HepG2 (cell line): ENCODE data around the gene CGREF1. TPM values are rescaled to one million over a fixed set of nuclear protein-coding genes. Genes with fewer than 3 reads are reported as not detected.

Experiments
- BRD4 ChIP-seq: sonication (generic); formaldehyde crosslinking; IDR thresholded peaks from 2 replicates; pipeline ENCODE4 v1.4.0; 2020; ENCODE audit warnings: missing genetic modification reagents
- ERF ChIP-seq: IDR thresholded peaks from 2 replicates; pipeline ENCODE4 v1.6.1; 2018; ENCODE audit warnings: missing biosample characterization, missing genetic modification reagents
- KAT8 ChIP-seq: IDR thresholded peaks from 2 replicates; pipeline ENCODE4 v1.6.1; 2016; ENCODE audit warnings: missing genetic modification reagents, missing compliant biosample characterization
- KLF12 ChIP-seq: sonication (generic); formaldehyde crosslinking; IDR thresholded peaks from 2 replicates; pipeline ENCODE4 v1.4.0; 2020; ENCODE audit warnings: missing genetic modification reagents, borderline replicate concordance
- MAFK ChIP-seq, 2 experiments: IDR thresholded peaks in 1 of 2; conservative IDR thresholded peaks in 1 of 2; 2 replicates each; pipeline ENCODE4 v1.6.1; 2011; ENCODE audit warnings: improper control_type of control experiment in 2 of 2, low read length in 2 of 2
- MIER3 ChIP-seq: IDR thresholded peaks from 2 replicates; pipeline ENCODE4 v1.6.1; 2016; ENCODE audit warnings: missing compliant biosample characterization, borderline replicate concordance
- RFXAP ChIP-seq: sonication (generic); formaldehyde crosslinking; IDR thresholded peaks from 2 replicates; pipeline ENCODE4 v1.4.0; 2020; ENCODE audit warnings: missing genetic modification reagents, borderline replicate concordance
- SOX5 ChIP-seq: IDR thresholded peaks from 2 replicates; pipeline ENCODE4 v1.6.1; 2016; ENCODE audit warnings: borderline replicate concordance
- TAF1 ChIP-seq: sonication (generic); formaldehyde crosslinking; IDR thresholded peaks from 2 replicates; pipeline ENCODE4 v1.4.0; 2020; ENCODE audit warnings: missing genetic modification reagents
- YY1 ChIP-seq: IDR thresholded peaks from 2 replicates; pipeline ENCODE4 v1.6.1; 2011; ENCODE audit warnings: low read length, low read depth, moderate library complexity, mild to moderate bottlenecking; ENCODE audit not compliant: insufficient read depth, insufficient replicate concordance
- ZBTB21 ChIP-seq: sonication (generic); formaldehyde crosslinking; IDR thresholded peaks from 2 replicates; pipeline ENCODE4 v1.4.0; 2020; ENCODE audit warnings: missing genetic modification reagents
- ZNF205 ChIP-seq: IDR thresholded peaks from 2 replicates; pipeline ENCODE4 v1.6.1; 2018; ENCODE audit warnings: missing biosample characterization, missing genetic modification reagents
- ZNF335 ChIP-seq: sonication (generic); formaldehyde crosslinking; IDR thresholded peaks from 2 replicates; pipeline ENCODE4 v1.4.0; 2020; ENCODE audit warnings: missing genetic modification reagents
- ZNF367 ChIP-seq: sonication (generic); formaldehyde crosslinking; IDR thresholded peaks from 2 replicates; pipeline ENCODE4 v1.4.0; 2020; ENCODE audit warnings: missing genetic modification reagents, borderline replicate concordance
- ZNF44 ChIP-seq: sonication (generic); formaldehyde crosslinking; IDR thresholded peaks from 2 replicates; pipeline ENCODE4 v1.5.1; 2020; ENCODE audit warnings: mild to moderate bottlenecking, missing genetic modification reagents
- ZNF547 ChIP-seq: sonication (generic); formaldehyde crosslinking; IDR thresholded peaks from 2 replicates; pipeline ENCODE4 v1.5.1; 2020; ENCODE audit warnings: mild to moderate bottlenecking, missing genetic modification reagents
- ZNF678 ChIP-seq: sonication (generic); formaldehyde crosslinking; IDR thresholded peaks from 2 replicates; pipeline ENCODE4 v1.4.0; 2020; ENCODE audit warnings: mild to moderate bottlenecking, missing genetic modification reagents
- ZNF724P ChIP-seq: sonication (generic); formaldehyde crosslinking; IDR thresholded peaks from 2 replicates; pipeline ENCODE4 v1.8.0; 2022; ENCODE audit warnings: missing genetic modification reagents, borderline replicate concordance
- ZNF747 ChIP-seq: sonication (generic); formaldehyde crosslinking; IDR thresholded peaks from 2 replicates; pipeline ENCODE4 v1.8.1; 2023; ENCODE audit warnings: missing genetic modification reagents, mild to moderate bottlenecking, borderline replicate concordance
- ZNF75D ChIP-seq: sonication (generic); formaldehyde crosslinking; IDR thresholded peaks from 2 replicates; pipeline ENCODE4 v1.8.1; 2023; ENCODE audit warnings: missing genetic modification reagents, mild to moderate bottlenecking, borderline replicate concordance
- polyA plus RNA-seq, 8 experiments: library from polyadenylated mRNA; depleted of rRNA in 3 of 8; stranded (reverse) in 7 of 8; unstranded in 1 of 8; fragments of >200 nt; fragmentation: Illumina TruSeq in 4 of 8; extraction: Trizol in 4 of 8; gene quantifications; 2 replicates each; pipeline versions ENCODE4 v1.2.1 to v1.2.3, GENCODE V29; 2011 to 2016; ENCODE audit warnings: low read depth in 4 of 8, missing spikeins in 1 of 8, mixed read lengths in 1 of 8; ENCODE audit not compliant: insufficient read depth in 1 of 8
- total RNA-seq, 5 experiments: library from RNA; depleted of rRNA; stranded (reverse); fragments of >200 nt; fragmentation: Illumina TruSeq; extraction: Trizol; gene quantifications; 2 replicates each; pipeline ENCODE4 v1.2.3, GENCODE V29; 2016; ENCODE audit warnings: low read depth in 1 of 5
- TF ChIP-seq, protein P1 (sequence below): sonication (generic); formaldehyde crosslinking; IDR thresholded peaks from 2 replicates; pipeline ENCODE4 v1.5.1; 2020; ENCODE audit warnings: missing genetic modification reagents, mild to moderate bottlenecking, borderline replicate concordance
- TF ChIP-seq, protein P2 (sequence below): sonication (generic); formaldehyde crosslinking; IDR thresholded peaks from 2 replicates; pipeline ENCODE4 v1.4.0; 2020; ENCODE audit warnings: missing genetic modification reagents, low read depth, mild to moderate bottlenecking, borderline replicate concordance
- TF ChIP-seq, protein P3 (sequence below): sonication (generic); formaldehyde crosslinking; IDR thresholded peaks from 2 replicates; pipeline ENCODE4 v1.4.0; 2020; ENCODE audit warnings: missing genetic modification reagents, borderline replicate concordance
- TF ChIP-seq, protein P4 (sequence below): sonication (generic); formaldehyde crosslinking; conservative IDR thresholded peaks from 2 replicates; pipeline ENCODE4 v1.4.0; 2020; ENCODE audit warnings: missing genetic modification reagents

The CGREF1 gene
- total and polyA plus RNA-seq, 2 of the 13 experiments (the other 11 are each of a cell fraction or from before 2014, with no cell fraction given) = 13.9 to 23.4 TPM

DNA sequence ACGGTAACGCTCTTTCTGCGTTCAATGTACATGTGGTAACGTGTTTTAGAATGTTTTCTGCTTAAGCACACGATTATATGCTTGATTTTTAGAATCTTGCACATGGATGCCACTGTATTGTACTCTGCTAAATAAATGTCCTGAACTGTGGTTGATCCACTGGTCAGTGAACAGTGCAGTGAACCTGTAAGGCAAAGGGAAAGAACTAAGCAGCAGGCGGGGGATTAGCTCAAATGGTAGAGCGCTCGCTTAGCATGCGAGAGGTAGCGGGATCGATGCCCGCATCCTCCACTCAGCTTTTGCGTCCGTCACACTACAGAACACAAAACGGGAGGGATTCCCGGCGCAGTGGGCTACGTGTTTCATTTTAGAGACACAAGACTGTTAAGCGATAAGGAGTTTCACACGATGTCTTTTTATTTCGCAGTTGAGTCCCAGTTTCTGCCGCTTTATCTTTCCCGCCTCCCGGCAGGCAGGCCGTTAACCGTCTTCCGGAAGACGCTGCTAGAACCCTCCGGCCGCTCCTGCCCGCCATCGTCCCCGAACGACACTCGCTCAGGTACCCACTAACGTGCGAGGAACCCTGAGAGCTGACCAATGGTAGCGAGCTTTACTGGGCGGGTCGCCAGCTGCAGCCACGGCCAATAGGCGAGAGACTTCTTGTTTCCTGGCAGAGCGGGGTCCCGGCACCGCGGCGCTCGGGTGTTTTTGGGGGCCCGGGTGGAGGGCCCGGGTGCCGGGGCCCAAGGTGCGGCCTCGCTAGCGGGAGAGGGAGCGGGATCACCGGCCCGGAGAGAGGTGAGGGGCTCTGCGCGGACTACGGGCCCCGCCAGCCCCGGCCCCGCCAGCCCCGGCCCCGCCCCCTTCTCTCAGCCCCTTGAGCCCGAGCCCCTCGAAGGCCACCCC is 67.7 kb downstream of the CGREF1 start, which contains the start of gene AGBL5 (continued):
- TF ChIP-seq, protein P1, sequence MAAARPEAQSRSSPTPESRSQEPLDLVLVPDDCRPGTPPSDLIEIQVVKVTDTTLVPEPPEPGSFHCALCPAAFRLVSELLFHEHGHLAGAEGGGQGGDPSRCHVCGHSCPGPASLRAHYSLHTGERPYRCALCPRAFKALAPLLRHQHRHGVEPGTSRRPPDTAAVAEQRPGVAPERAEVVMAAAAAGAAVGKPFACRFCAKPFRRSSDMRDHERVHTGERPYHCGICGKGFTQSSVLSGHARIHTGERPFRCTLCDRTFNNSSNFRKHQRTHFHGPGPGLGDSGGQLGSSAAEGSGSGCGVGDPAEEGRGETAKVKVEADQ (CRISPR knock-in tag) = peak; percentile 54; the same call in 1 of the 2 replicates
- TF ChIP-seq ZNF678 (CRISPR knock-in tag) = peak; percentile 94; the same call in 1 of the 2 replicates
- TF ChIP-seq YY1 = peak; percentile 89
- TF ChIP-seq BRD4 = 0 out of 2 replicates have a peak, but pooled peaks have one; percentile 74
- TF ChIP-seq RFXAP (CRISPR knock-in tag) = peak; percentile 94
- peak; percentile 98 for TF ChIP-seq ERF (CRISPR knock-in tag)
- peak; percentile 53; the same call in 1 of the 2 replicates for TF ChIP-seq TAF1 (CRISPR knock-in tag)
- TF ChIP-seq MAFK (conservative IDR thresholded peaks at IDR 0.05 in 1 of 2, IDR thresholded peaks at IDR 0.05 in 1 of 2; ENCODE audit: low read length in 2 of 2) = no peak
- TF ChIP-seq ZNF335 (CRISPR knock-in tag) = peak; percentile 83
- TF ChIP-seq ZNF724P (CRISPR knock-in tag) = peak; percentile 95
- TF ChIP-seq ZNF547 (CRISPR knock-in tag) = peak; percentile 90
- TF ChIP-seq ZNF75D (CRISPR knock-in tag) = peak; percentile 87; the same call in 1 of the 2 replicates
- TF ChIP-seq KAT8 (CRISPR knock-in tag) = peak; percentile 89
- TF ChIP-seq SOX5 (CRISPR knock-in tag) = peak; percentile 72
- TF ChIP-seq, protein P2, sequence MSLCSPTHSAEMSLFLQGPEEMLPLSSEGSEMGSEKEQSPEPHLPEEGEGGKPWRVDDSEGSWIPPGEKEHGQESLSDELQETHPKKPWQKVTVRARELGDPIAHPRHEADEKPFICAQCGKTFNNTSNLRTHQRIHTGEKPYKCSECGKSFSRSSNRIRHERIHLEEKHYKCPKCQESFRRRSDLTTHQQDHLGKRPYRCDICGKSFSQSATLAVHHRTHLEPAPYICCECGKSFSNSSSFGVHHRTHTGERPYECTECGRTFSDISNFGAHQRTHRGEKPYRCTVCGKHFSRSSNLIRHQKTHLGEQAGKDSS (CRISPR knock-in tag) = 0 out of 2 replicates have a peak, but pooled peaks have one; percentile 43
- TF ChIP-seq, protein P3, sequence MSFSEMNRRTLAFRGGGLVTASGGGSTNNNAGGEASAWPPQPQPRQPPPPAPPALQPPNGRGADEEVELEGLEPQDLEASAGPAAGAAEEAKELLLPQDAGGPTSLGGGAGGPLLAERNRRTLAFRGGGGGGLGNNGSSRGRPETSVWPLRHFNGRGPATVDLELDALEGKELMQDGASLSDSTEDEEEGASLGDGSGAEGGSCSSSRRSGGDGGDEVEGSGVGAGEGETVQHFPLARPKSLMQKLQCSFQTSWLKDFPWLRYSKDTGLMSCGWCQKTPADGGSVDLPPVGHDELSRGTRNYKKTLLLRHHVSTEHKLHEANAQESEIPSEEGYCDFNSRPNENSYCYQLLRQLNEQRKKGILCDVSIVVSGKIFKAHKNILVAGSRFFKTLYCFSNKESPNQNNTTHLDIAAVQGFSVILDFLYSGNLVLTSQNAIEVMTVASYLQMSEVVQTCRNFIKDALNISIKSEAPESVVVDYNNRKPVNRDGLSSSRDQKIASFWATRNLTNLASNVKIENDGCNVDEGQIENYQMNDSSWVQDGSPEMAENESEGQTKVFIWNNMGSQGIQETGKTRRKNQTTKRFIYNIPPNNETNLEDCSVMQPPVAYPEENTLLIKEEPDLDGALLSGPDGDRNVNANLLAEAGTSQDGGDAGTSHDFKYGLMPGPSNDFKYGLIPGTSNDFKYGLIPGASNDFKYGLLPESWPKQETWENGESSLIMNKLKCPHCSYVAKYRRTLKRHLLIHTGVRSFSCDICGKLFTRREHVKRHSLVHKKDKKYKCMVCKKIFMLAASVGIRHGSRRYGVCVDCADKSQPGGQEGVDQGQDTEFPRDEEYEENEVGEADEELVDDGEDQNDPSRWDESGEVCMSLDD (CRISPR knock-in tag) = peak; percentile 98
- no peak for TF ChIP-seq ZNF747 (CRISPR knock-in tag)
- TF ChIP-seq ZNF205 (CRISPR knock-in tag) = 0 out of 2 replicates have a peak, but pooled peaks have one; percentile 89
- TF ChIP-seq ZNF44 (CRISPR knock-in tag) = peak; percentile 93; the same call in 1 of the 2 replicates
- TF ChIP-seq, protein P4, sequence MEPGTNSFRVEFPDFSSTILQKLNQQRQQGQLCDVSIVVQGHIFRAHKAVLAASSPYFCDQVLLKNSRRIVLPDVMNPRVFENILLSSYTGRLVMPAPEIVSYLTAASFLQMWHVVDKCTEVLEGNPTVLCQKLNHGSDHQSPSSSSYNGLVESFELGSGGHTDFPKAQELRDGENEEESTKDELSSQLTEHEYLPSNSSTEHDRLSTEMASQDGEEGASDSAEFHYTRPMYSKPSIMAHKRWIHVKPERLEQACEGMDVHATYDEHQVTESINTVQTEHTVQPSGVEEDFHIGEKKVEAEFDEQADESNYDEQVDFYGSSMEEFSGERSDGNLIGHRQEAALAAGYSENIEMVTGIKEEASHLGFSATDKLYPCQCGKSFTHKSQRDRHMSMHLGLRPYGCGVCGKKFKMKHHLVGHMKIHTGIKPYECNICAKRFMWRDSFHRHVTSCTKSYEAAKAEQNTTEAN (CRISPR knock-in tag) = peak; percentile 94
- no peak; the same call in 1 of the 2 replicates for TF ChIP-seq ZBTB21 (CRISPR knock-in tag)
- peak; percentile 90; the same call in 1 of the 2 replicates for TF ChIP-seq ZNF367 (CRISPR knock-in tag)
- TF ChIP-seq MIER3 (CRISPR knock-in tag) = 0 out of 2 replicates have a peak, but pooled peaks have one; percentile 11
- TF ChIP-seq KLF12 = peak; percentile 58
